Measurements from ENCODE around the gene NEUROD1.

GRCh38 chr2:181690860-181691259, 10.5 kb upstream of the NEUROD1 start:
- TF ChIP-seq CTCF (IDR thresholded peaks at IDR 0.05) (no peak), POLR2A (IDR thresholded peaks at IDR 0.05) (no peak), EP300 (IDR thresholded peaks at IDR 0.05) (no peak)
